HG03103 (cell line): ENCODE data around the gene PYROXD2.

Experiments
- ATAC-seq: cut with Tn5 transposase; IDR thresholded peaks from one replicate; pipeline ENCODE4 v1.9.1; 2021; ENCODE audit warnings: low read depth; ENCODE audit not compliant: unreplicated experiment

PYROXD2 gene

DNA sequence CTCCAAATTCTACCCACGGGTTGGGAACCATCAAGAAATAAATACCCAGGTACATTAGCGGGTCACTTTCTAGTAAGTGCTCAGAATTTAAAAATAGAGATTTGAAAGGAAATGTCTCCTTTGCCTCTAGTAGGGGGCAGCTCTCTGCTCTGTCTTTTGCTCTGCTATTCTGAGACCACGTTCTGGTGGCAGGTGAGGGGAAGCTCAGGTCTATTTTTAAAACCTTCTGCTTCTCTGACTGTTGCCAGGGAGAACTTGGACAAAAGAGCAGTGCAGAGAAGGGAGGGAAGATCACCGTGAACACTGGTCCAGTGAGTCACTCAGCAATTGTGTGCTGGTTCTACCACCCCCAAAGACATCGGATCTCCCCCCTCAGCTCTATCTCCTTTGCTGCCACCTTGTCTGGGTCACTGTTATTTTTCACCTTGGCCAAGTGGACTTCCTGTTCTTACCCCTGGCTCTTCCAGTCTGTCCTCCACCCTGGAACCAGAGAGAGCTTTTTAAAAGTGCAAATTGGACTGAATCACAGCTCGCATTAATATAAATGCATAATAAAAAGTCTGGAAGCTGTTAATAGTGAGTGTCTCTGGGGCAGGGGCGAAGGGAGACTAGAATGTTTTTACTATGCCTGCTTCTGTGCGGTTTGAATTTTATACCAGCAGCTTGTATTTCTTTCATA is 74.6 kb downstream of the PYROXD2 start:
- ATAC-seq: peak; percentile 42

DNA sequence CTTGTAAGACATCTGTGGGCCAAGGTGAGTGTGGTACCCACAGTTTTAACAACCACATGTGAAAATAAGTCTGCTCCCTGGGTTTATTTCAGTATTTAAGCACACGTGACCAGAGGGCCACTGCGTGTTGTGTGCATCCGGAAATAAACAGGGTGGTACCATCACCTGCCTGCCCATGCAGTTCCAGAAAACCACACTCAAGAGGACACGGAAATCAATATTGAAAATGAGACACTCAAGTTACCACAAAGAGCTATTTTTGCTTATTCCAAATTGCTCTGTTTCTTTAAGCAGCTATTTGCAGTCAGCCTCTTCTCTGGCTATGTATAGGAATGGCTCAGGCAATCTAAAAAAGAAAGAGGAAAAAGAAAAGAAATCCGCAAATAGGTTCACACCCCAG is 75.2 kb downstream of the PYROXD2 start:
- peak; percentile 77 for ATAC-seq

GRCh38 chr10:98338896-98339295 is 76.1 kb downstream of the PYROXD2 start:
- ATAC-seq: no peak

- no peak for ATAC-seq
Observed at GRCh38 chr10:98338318-98338717, 76.7 kb downstream of the PYROXD2 start.

- ATAC-seq: no peak
Observed at GRCh38 chr10:98337484-98337883, 77.5 kb downstream of the PYROXD2 start.
